Fibroblast of lung (primary cell): Measurements from ENCODE around the gene FRMPD2. TPM values are rescaled to one million over a fixed set of nuclear protein-coding genes. Genes with fewer than 3 reads are reported as not detected.

Experiments
- DNase-seq, 2 donors: peaks; one replicate each; pipeline versions ENCODE4 v3.0.0 to v3.0.0-alpha.2; 2010; ENCODE audit warnings: low read depth in 2 of 2
- H2AFZ ChIP-seq: 2 replicates; pipeline ENCODE4 v1.5.1; 2012; ENCODE audit warnings: low read length, control low read depth, inconsistent platforms
- H3K27ac ChIP-seq: 2 replicates; pipeline ENCODE4 v1.5.1; 2011; ENCODE audit warnings: low read length, control low read depth; ENCODE audit not compliant: insufficient read depth
- H3K27me3 ChIP-seq: 2 replicates; pipeline ENCODE4 v1.5.1; 2011; ENCODE audit warnings: mild to moderate bottlenecking, low read length; ENCODE audit not compliant: control insufficient read depth, insufficient read depth
- H3K36me3 ChIP-seq: 2 replicates; pipeline ENCODE4 v1.5.1; 2011; ENCODE audit warnings: low read length; ENCODE audit not compliant: control insufficient read depth, insufficient read depth
- H3K4me1 ChIP-seq: 2 replicates; pipeline ENCODE4 v1.5.1; 2011; ENCODE audit warnings: low read length; ENCODE audit not compliant: control insufficient read depth, insufficient read depth; ENCODE audit errors: extremely low read depth
- H3K4me2 ChIP-seq: 2 replicates; pipeline ENCODE4 v1.5.1; 2011; ENCODE audit warnings: low read length, control low read depth; ENCODE audit not compliant: insufficient read depth; ENCODE audit errors: extremely low read depth
- H3K4me3 ChIP-seq, 4 experiments: fragments of 200-600 bp in 1 of 4; sonication (generic) in 1 of 4; replicated peaks in 1 of 4; 2 replicates each; pipeline ENCODE4 v1.5.1; 2011 to 2016; ENCODE audit warnings: low read length in 4 of 4, low read depth in 3 of 4, mild to moderate bottlenecking in 3 of 4, control low read depth in 2 of 4, inconsistent platforms in 1 of 4, mixed read lengths in 1 of 4; ENCODE audit not compliant: insufficient read depth in 1 of 4; ENCODE audit errors: control extremely low read depth in 1 of 4
- H3K79me2 ChIP-seq: 2 replicates; pipeline ENCODE4 v1.5.1; 2012; ENCODE audit warnings: mild to moderate bottlenecking, low read length, inconsistent platforms; ENCODE audit not compliant: control insufficient read depth, insufficient read depth
- H3K9ac ChIP-seq: 2 replicates; pipeline ENCODE4 v1.5.1; 2011; ENCODE audit warnings: mild to moderate bottlenecking, low read length, control low read depth; ENCODE audit not compliant: insufficient read depth
- H3K9me3 ChIP-seq: 2 replicates; pipeline ENCODE4 v1.5.1; 2012; ENCODE audit warnings: low read depth, low read length; ENCODE audit not compliant: control insufficient read depth, insufficient read depth
- H4K20me1 ChIP-seq: 2 replicates; pipeline ENCODE4 v1.5.1; 2011; ENCODE audit warnings: low read length; ENCODE audit not compliant: control insufficient read depth, insufficient read depth; ENCODE audit errors: extremely low read depth
- EZH2 ChIP-seq: IDR thresholded peaks from 2 replicates; pipeline ENCODE4 v1.5.1; 2012; ENCODE audit warnings: low read length, control low read depth, mild to moderate bottlenecking; ENCODE audit errors: missing control alignments
- polyA plus RNA-seq, 2 donors: library from polyadenylated mRNA; depleted of rRNA in 1 of 2; stranded (reverse) in 1 of 2; unstranded in 1 of 2; fragments of >200 nt; gene quantifications; 2 replicates each; pipeline ENCODE4 v1.2.1, GENCODE V29; 2011 to 2012; ENCODE audit warnings: missing spikeins in 1 of 2
- total RNA-seq: library from RNA; depleted of rRNA; stranded (reverse); fragments of >200 nt; gene quantifications from 2 replicates; pipeline ENCODE4 v1.2.1, GENCODE V29; 2014
- TF ChIP-seq, protein P1 (sequence below), 2 donors: IDR thresholded peaks in 1 of 2; conservative IDR thresholded peaks in 1 of 2; 1 replicate in 1 of 2; 2 replicates in 1 of 2; pipeline ENCODE4 v1.5.1; 2011 to 2012; ENCODE audit warnings: low read length in 2 of 2, control low read depth in 1 of 2, inconsistent platforms in 1 of 2, low read depth in 1 of 2, mild to moderate bottlenecking in 1 of 2

Gene FRMPD2
- total and polyA plus RNA-seq, 2 donors (not counting 1 experiment from before 2014, with no cell fraction given), result 0.16 TPM; not detected in 1

DNA sequence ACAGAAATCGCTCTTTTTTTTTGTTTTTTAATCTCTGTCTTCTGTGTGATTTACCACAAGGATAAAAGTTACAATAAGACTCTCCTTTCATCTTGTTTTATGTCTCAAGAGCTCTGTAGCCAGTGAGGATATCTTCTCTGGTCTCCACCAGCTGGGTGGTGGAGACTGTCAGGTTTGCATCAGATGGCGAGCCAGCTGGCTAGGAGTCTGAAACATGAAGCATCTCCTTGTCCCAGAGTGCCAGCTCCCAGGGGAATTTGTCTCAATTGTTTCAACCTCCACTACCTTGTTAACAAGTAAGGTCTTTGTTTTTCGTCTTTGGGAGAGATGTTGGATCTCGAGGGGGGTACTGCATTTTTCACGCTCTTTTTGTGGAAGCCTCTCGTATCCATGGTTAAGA lies 47.3 kb downstream of the FRMPD2 start:
- no peaks in the 10 kb centered on the region for H3K4me1 ChIP-seq
- no peak for TF ChIP-seq EZH2
- TF ChIP-seq, protein P1, sequence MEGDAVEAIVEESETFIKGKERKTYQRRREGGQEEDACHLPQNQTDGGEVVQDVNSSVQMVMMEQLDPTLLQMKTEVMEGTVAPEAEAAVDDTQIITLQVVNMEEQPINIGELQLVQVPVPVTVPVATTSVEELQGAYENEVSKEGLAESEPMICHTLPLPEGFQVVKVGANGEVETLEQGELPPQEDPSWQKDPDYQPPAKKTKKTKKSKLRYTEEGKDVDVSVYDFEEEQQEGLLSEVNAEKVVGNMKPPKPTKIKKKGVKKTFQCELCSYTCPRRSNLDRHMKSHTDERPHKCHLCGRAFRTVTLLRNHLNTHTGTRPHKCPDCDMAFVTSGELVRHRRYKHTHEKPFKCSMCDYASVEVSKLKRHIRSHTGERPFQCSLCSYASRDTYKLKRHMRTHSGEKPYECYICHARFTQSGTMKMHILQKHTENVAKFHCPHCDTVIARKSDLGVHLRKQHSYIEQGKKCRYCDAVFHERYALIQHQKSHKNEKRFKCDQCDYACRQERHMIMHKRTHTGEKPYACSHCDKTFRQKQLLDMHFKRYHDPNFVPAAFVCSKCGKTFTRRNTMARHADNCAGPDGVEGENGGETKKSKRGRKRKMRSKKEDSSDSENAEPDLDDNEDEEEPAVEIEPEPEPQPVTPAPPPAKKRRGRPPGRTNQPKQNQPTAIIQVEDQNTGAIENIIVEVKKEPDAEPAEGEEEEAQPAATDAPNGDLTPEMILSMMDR (conservative IDR thresholded peaks at IDR 0.05 in 1 of 2, IDR thresholded peaks at IDR 0.05 in 1 of 2; ENCODE audit: low read depth in 1 of 2, low read length in 2 of 2), result no peak
- no peaks in the 10 kb centered on the region for H3K79me2 ChIP-seq
- no peak overlapping the region for H3K27ac ChIP-seq
- peaks cover 3% of the 10 kb centered on the region for H3K27me3 ChIP-seq
- DNase-seq, result no peak
- H3K4me3 ChIP-seq, result no peak overlapping the region
- no peaks in the 10 kb centered on the region for H3K36me3 ChIP-seq
- no peaks in the 10 kb centered on the region for H3K9me3 ChIP-seq
- H4K20me1 ChIP-seq, result no peaks in the 10 kb centered on the region
- H3K4me2 ChIP-seq, result no peak overlapping the region
- no peak overlapping the region for H2AFZ ChIP-seq
- no peak overlapping the region for H3K9ac ChIP-seq

DNA sequence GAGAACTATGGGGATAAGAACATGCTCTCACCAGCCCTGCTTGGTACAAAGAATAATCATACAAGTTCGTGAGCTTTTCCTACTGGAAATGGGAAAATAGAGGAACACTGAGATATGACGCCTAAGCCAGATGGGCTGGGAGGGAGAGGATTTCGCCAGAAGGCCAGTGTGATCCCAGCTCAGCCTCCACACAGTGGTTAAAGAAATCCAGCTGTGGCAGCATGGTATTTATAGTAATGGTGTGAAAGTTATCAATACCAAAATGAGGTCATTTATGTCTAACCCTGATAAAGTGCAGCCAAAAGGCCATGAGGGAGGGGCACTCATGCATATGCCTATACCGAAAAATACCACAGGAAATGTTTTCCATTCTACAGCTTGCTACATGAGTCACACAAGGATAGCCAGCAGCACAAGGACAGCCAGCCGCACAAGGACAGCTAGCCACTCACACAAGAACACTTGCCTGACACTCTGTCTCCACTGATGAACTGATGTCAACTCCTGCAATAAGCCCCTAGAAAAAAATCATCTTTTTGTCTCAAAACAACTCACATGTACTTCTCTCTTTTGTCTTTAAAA lies 49.4 kb downstream of the FRMPD2 start:
- Histone ChIP-seq H3K36me3 (no peaks in the 10 kb centered on the region), H3K27me3 (no peaks in the 10 kb centered on the region), H3K79me2 (no peaks in the 10 kb centered on the region), H3K4me3 (no peak overlapping the region), H4K20me1 (no peaks in the 10 kb centered on the region), H3K4me1 (no peaks in the 10 kb centered on the region), H3K9me3 (no peaks in the 10 kb centered on the region), H3K4me2 (no peak overlapping the region), H3K9ac (no peak overlapping the region), H2AFZ (no peak overlapping the region), H3K27ac (no peak overlapping the region)
- TF ChIP-seq, protein P1 (conservative IDR thresholded peaks at IDR 0.05 in 1 of 2, IDR thresholded peaks at IDR 0.05 in 1 of 2; ENCODE audit: low read depth in 1 of 2, low read length in 2 of 2), result no peak
- no peak for TF ChIP-seq EZH2
- DNase-seq, result peak in 1 of 2 donors; percentile 5

DNA sequence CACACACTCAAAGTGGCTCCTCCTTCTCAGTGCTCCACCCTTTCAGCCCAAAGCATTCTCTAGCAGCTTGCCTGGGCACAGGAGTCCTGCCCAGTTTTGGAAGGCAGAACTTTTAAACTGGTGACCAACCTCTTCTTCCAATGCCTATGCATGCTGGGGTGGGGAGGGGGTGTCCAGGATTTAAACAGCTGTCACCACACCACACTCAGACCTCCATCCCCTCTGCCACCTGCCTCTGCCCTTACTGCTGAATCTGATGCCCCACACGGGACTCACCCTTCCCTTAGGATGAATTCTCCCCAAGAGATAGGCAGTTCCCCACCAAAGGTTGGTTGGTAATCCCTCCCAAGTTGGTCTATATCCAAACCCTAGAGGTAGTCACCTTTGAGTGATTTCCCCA lies 50.2 kb downstream of the FRMPD2 start:
- Histone ChIP-seq H3K79me2 (no peaks in the 10 kb centered on the region), H3K4me1 (no peaks in the 10 kb centered on the region), H2AFZ (no peak overlapping the region), H3K4me3 (no peak overlapping the region), H3K9me3 (no peaks in the 10 kb centered on the region), H3K4me2 (no peak overlapping the region), H3K27ac (no peak overlapping the region), H4K20me1 (no peaks in the 10 kb centered on the region), H3K36me3 (no peaks in the 10 kb centered on the region), H3K9ac (no peak overlapping the region), H3K27me3 (no peaks in the 10 kb centered on the region)
- TF ChIP-seq EZH2, result no peak
- TF ChIP-seq, protein P1 (conservative IDR thresholded peaks at IDR 0.05 in 1 of 2, IDR thresholded peaks at IDR 0.05 in 1 of 2; ENCODE audit: low read depth in 1 of 2, low read length in 2 of 2), result no peak
- DNase-seq, result no peak
